Heart left ventricle (tissue), 13 donors: Measurements from ENCODE around the gene TIFAB.

ENCODE experiments used
- CTCF ChIP-seq, 12 donors: fragments of 200-600 bp; sonication (generic) in 4 of 12; IDR thresholded peaks; one replicate each; pipeline versions ENCODE4 v1.5.0 to v1.8.0; 2018 to 2022; ENCODE audit warnings: antibody characterized with exemption in 12 of 12, mild to moderate bottlenecking in 5 of 12
- POLR2A ChIP-seq, 2 donors: fragments of 450-650 bp; IDR thresholded peaks; one replicate each; pipeline ENCODE4 v1.6.1; 2017; ENCODE audit warnings: antibody characterized with exemption in 2 of 2, mild to moderate bottlenecking in 2 of 2, moderate library complexity in 2 of 2
- donor health status: ischemic (EF 13 %, LVEDD 7.1; RV severe dilation, severe dysfunction).
- donor health status: DM: no; HTN: yes; CAD: no.
- donor health status: DM: no; HTN: no; CAD: no.
- donor health status: ischemic (EF 25% LVEDD 6.9; RV normal size, moderate dysfunction).
- donor health status: ischemic (EF 25% LVEDD 5.7; RV mildly dilated, moderate dysfunction).
- donor health status: ischemic (EF 35%, LVEDD 5.7; RV mildly dilated, moderate dysfunction).
- donor health status: nonischemic (EF 11% LVEDD 7.7; RV severe dilation, severe dysfunction).
- donor health status: DM: yes; HTN: yes; CAD: no.
- donor health status: PGD.
- donor health status: ischemic (EF 29% LVEDD 5.4; RV normal size, mild dysfunction).
- donor health status: nonischemic (EF 23%, LVEDD 6.1; RV moderate dilation, normal function).

- TF ChIP-seq CTCF (IDR thresholded peaks at IDR 0.05), result no peak
- TF ChIP-seq POLR2A (IDR thresholded peaks at IDR 0.05), result no peak
These were observed 15.0 kb upstream of the TIFAB start for GRCh38 chr5:135467051-135467625.
